GM21825 (cell line): ENCODE data around the gene ENPP5.

ENCODE experiments used
- ATAC-seq: cut with Tn5 transposase; IDR thresholded peaks from one replicate; pipeline ENCODE4 v1.9.1; 2021; ENCODE audit warnings: mild to moderate bottlenecking, moderate library complexity; ENCODE audit not compliant: unreplicated experiment

The ENPP5 gene

DNA sequence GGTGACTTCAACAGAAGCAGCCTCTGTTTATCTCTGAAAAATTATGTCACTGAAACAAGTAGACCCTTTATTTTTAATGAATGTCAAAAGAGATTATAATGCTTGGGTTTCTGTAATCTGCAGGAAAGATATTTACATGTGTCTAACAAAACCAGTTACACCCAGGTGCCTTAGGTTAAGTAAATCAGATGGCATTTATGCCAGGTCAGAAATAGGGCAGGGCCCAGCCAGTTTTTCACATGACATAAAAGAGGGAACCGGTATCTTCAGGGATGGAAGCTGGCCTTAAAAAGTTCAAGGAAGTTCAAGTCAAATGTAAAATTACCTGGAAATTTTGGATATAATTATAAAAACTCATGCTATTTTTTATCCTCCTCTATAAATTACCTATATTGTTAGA, 55.1 kb downstream of the ENPP5 start:
- ATAC-seq = no peak

DNA sequence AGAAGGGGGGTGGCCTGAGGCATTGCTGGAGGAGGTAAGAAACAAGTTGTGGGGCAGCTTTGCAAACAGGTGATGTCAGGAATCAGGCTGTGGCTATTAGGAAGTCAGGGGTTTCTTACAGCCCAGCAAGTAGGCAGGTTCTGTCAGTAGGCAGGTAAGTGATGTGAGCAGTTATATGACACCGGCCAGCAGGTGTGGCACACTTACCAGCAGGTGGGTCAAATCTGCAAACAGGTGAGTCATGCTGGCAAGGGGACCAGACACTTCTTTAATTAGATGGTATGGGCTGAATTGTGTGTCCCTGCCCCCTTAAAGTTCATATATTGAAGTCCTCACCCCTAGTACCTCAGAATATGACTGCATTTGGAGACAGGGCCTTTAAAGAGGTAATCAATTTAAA, 57.4 kb downstream of the ENPP5 start:
- ATAC-seq = no peak
